ENCODE results near the gene CTXN1. TPM values are rescaled to one million over a fixed set of nuclear protein-coding genes. Genes with fewer than 3 reads are reported as not detected.

The CTXN1 gene
- total and polyA plus RNA-seq, 2 donors (not counting 3 experiments of a cell fraction or from before 2014, with no cell fraction given) = 16.0 to 27.6 TPM

GRCh38 chr19:7968008-7968795 lies 42.3 kb upstream of the CTXN1 start:
- FAIRE-seq = no peak
- DNase-seq (ENCODE audit: low read depth, low spot score) = no peak
- Histone ChIP-seq H4K20me1 (replicated peaks; ENCODE audit: control insufficient read depth, extremely low read depth, insufficient read depth, low read length) (no peaks in the 10 kb centered on the region), H2AFZ (ENCODE audit: low read depth, low read length) (no peak overlapping the region), H3K9me1 (replicated peaks; ENCODE audit: control insufficient read depth, extremely low read depth, insufficient read depth, low read length) (no peaks in the 10 kb centered on the region), H3K36me3 (ENCODE audit: control insufficient read depth in 2 of 2, extremely low read depth in 1 of 2, insufficient read depth in 2 of 2, low read length in 2 of 2) (peaks cover 19 to 46% of the 10 kb centered on the region in 2 experiments), H3K9ac (replicated peaks; ENCODE audit: extremely low read depth, insufficient read depth, low read length) (no peak overlapping the region), H3K27ac (ENCODE audit: insufficient read depth, low read depth, low read length) (no peak overlapping the region), H3K4me3 (replicated peaks in 1 of 3; ENCODE audit: insufficient read depth in 1 of 3, low read depth in 1 of 3, low read length in 3 of 3) (no peak overlapping the region), H3K79me2 (ENCODE audit: control insufficient read depth, insufficient read depth, low read length) (no peaks in the 10 kb centered on the region), H3K4me2 (ENCODE audit: insufficient read depth, low read length) (no peak overlapping the region), H3K27me3 (ENCODE audit: control insufficient read depth in 2 of 2, insufficient read depth in 2 of 2, low read length in 2 of 2) (no peaks in the 10 kb centered on the region), H3K4me1 (ENCODE audit: control insufficient read depth, extremely low read depth, insufficient read depth, low read length) (no peaks in the 10 kb centered on the region), H3K9me3 (replicated peaks; ENCODE audit: control insufficient read depth, insufficient read depth, low read length) (no peaks in the 10 kb centered on the region)
- TF ChIP-seq FOS (IDR thresholded peaks at IDR 0.05; ENCODE audit: borderline replicate concordance, insufficient read depth, low read length) (no peak), POLR2AphosphoS5 (IDR thresholded peaks at IDR 0.05; ENCODE audit: insufficient read depth, low read depth, low read length) (no peak), MAX (IDR thresholded peaks at IDR 0.05; ENCODE audit: insufficient read depth, insufficient read length) (no peak)
- no TSS peak for BruUV-seq (replicated peaks)
- intact Hi-C loops (cut with micrococcal nuclease) = no loop called here
- CTCF ChIA-PET = interaction anchor here (3.4 kb wide), 1 partner anchor 24 kb away, joined by 40 read pairs; the partner anchor contains the start of gene TIMM44
- POLR2A ChIA-PET = no interaction called here
- dilution Hi-C loops (cut with MboI; ENCODE audit: extremely low pct_ligation_motif_present, low sequenced_read_pairs) = no loop called here

GRCh38 chr19:7965921-7966665 lies 40.2 kb upstream of the CTXN1 start:
- no peak overlapping the region for H3K27ac ChIP-seq (ENCODE audit: insufficient read depth, low read depth, low read length)
- intact Hi-C loops (cut with micrococcal nuclease) (no loop called here), dilution Hi-C loops (cut with MboI; ENCODE audit: extremely low pct_ligation_motif_present, low sequenced_read_pairs) (no loop called here)
- H3K9me3 ChIP-seq (replicated peaks; ENCODE audit: control insufficient read depth, insufficient read depth, low read length) = no peaks in the 10 kb centered on the region
- no peak overlapping the region for H3K4me3 ChIP-seq (replicated peaks in 1 of 3; ENCODE audit: insufficient read depth in 1 of 3, low read depth in 1 of 3, low read length in 3 of 3)
- no peaks in the 10 kb centered on the region for H3K9me1 ChIP-seq (replicated peaks; ENCODE audit: control insufficient read depth, extremely low read depth, insufficient read depth, low read length)
- no peaks in the 10 kb centered on the region for H3K79me2 ChIP-seq (ENCODE audit: control insufficient read depth, insufficient read depth, low read length)
- no peak overlapping the region for H2AFZ ChIP-seq (ENCODE audit: low read depth, low read length)
- no peaks in the 10 kb centered on the region for H3K4me1 ChIP-seq (ENCODE audit: control insufficient read depth, extremely low read depth, insufficient read depth, low read length)
- ChIA-PET POLR2A (no interaction called here), CTCF (interaction anchor here (1.5 kb wide), 1 partner anchor 22 kb away, joined by 5 read pairs; no protein-coding TSS in a partner anchor)
- H3K27me3 ChIP-seq (ENCODE audit: control insufficient read depth in 2 of 2, insufficient read depth in 2 of 2, low read length in 2 of 2) = no peaks in the 10 kb centered on the region
- H3K9ac ChIP-seq (replicated peaks; ENCODE audit: extremely low read depth, insufficient read depth, low read length) = no peak overlapping the region
- peaks cover 27 to 46% of the 10 kb centered on the region in 2 experiments for H3K36me3 ChIP-seq (ENCODE audit: control insufficient read depth in 2 of 2, extremely low read depth in 1 of 2, insufficient read depth in 2 of 2, low read length in 2 of 2)
- TF ChIP-seq FOS (IDR thresholded peaks at IDR 0.05; ENCODE audit: borderline replicate concordance, insufficient read depth, low read length) (no peak), JUN (IDR thresholded peaks at IDR 0.05; ENCODE audit: borderline replicate concordance, insufficient read depth, insufficient read length, low read depth) (no peak), MYC (IDR thresholded peaks at IDR 0.05; ENCODE audit: low read depth, low read length) (no peak), GATA2 (IDR thresholded peaks at IDR 0.05; ENCODE audit: insufficient read depth, insufficient read length, low read depth, low read length) (no peak), POLR2A (IDR thresholded peaks at IDR 0.05; ENCODE audit: low read depth, low read length) (no peak), POLR2AphosphoS5 (IDR thresholded peaks at IDR 0.05; ENCODE audit: insufficient read depth, low read depth, low read length) (no peak), MAX (IDR thresholded peaks at IDR 0.05; ENCODE audit: insufficient read depth, insufficient read length) (no peak), EZH2 (IDR thresholded peaks at IDR 0.05; ENCODE audit: borderline replicate concordance, low read depth, low read length, severe bottlenecking) (no peak), CTCF (IDR thresholded peaks at IDR 0.05; ENCODE audit: extremely low read depth in 1 of 2, insufficient read depth in 1 of 2, low read depth in 1 of 2, low read length in 2 of 2) (no peak)
- no peak for DNase-seq (ENCODE audit: low read depth, low spot score)
- BruUV-seq (replicated peaks) = no TSS peak
- FAIRE-seq = no peak
- H4K20me1 ChIP-seq (replicated peaks; ENCODE audit: control insufficient read depth, extremely low read depth, insufficient read depth, low read length) = no peaks in the 10 kb centered on the region
- no peak overlapping the region for H3K4me2 ChIP-seq (ENCODE audit: insufficient read depth, low read length)
